ENCODE results near the gene TIMELESS.
"Not testable (repeated sequence)": the region's sequence is repeated elsewhere in the genome, so short reads cannot be mapped to it uniquely, and the experiment has no call there.

TIMELESS gene

DNA sequence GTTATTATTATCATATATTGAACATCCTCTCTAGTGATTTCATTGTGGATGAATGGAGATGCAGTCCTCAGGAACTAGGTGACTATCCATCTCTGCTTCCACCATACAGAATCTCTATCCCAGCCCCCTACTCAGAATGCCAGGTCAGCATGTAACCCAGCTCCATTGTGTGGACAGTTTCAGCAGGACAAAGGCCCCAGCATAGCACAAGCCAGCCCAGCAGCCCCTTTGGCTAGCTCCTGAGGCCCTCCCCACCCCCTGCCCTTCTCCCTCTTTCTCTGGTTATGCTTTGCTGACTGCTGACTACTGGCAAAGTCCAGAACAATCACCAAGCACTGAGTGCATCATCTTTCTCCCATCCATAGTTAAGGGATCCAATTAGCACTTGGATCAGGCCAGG, 13.3 kb upstream of the TIMELESS start:
- no peak for DNase-seq (ENCODE audit: low read depth in 2 of 2)

DNA sequence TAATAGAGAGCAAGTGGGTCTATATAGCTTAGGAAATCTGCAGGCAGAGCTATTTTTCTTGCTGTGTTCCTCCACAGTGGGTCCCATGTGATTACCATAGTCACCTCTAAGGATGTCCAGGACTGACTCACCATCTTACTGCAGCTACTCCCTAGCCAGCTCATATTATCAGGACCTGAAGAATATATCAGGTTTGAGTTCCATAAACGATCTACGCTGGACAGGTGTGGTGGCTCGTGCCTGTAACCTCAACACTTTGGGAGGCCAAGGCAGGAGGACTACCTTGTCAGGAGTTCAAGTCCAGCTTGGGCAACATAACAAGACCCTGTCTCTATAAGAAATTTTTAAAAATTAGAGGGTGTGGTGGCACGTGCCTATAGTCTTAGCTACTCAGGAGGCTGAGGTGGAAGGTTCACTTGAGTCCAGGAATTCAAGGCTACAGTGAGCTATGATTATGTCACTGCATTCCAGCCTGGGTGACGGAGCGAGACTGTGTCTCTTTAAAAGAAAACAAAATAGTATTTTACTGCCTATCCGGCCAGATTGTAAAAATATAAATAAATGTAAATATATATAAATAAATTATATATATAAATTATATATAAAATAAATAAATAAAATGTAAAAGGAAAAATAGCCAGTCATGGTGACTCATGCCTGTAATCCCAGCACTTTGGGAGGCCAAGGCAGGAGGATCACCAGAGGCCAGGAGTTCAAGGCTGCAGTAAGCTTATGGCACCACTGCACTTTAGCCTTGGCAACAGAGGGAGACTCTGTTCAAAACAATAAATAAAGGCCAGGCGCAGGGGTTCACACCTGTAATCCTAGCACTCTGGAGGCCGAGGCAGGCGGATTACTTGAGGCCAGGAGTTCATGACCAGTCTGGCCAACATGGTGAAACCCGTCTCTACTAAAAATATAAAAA, 12.3 kb upstream of the TIMELESS start:
- no peak for DNase-seq (ENCODE audit: low read depth in 2 of 2)

DNA sequence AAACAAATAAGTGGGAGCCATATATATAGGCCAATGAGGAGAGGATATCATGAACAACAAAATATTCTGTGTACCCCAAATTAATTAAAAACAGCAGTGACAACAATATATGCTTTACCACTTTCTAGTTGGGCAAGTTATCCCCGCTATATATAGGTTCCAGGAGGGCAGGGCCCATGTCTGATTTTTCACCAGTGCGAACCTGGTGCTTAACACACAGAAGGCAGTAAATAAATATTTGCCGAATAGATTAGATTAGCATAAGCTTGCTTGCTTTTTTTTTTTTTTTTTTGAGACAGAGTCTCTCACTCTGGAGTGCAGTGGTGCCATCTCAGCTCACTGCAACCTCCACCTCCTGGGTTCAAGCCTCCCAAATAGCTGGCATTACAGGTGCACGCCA, 8.6 kb upstream of the TIMELESS start:
- no peak for DNase-seq (ENCODE audit: low read depth in 2 of 2)

- no peak for DNase-seq (ENCODE audit: low read depth in 2 of 2)
Observed at GRCh38 chr12:56454557-56454956, 5.3 kb upstream of the TIMELESS start, which contains the start of gene MIP. TSS of gene MIP (minus strand) at chr12:56454657. CDS start at chr12:56454613, 44 bp downstream.

DNA sequence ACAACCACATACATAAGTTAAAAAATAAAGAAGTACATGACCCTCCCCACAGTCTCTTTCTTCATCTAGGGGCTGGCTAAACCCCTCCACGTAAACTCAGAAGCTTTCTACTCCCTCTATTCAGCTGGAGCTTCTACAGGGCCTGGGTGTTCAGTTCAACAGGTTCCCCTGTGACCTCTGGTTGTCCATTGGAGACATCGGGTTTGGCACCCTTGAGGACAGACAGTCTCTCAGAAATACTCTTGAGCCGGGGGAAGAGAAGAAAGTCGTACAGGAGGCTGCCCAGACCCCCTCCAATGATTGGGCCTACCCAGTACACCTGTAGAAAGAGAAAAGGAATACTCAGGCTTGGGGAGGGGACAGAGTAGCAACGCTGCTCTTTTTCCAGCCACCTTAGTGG, 1.9 kb upstream of the TIMELESS start:
- DNase-seq (ENCODE audit: low read depth in 2 of 2), result no peak

DNA sequence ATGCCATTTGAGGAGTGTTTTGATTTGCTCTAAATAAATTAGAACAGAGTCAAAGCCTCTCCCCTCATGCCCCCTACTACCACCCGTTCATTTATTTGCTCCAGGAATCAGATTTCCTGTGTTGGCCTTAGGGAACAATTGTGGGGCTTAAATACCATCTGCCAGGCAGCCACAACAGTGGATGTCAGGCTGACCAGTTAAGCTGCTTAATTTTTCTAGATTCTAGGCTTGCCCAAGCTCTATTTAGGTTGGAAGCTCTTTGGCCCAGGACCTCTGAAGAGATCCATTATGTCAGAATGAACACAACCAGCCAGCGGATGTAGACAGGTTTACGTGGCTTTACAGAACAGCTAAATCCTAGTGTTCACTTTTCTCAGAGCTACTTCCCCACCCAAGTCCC, 1.0 kb upstream of the TIMELESS start:
- no peak for DNase-seq (ENCODE audit: low read depth in 2 of 2)

DNA sequence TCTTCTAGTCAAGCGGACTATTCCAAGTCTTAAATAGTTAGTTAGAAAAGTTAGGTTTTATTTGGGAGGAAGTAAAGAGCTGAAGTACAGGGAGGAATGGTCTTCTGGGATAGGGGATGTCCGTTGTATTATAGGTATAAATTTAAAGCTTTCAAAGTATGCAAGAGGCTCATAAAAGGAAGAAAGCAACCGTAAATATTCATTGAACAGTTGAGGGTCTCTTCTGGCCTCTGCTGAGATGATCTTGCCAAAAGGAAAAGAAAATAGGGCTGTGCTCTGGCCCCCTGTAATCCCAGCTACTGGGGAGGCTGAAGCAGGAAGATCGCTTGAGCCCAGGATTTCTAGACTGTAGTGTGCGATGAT, 377 bp upstream of the TIMELESS start:
- no peak for DNase-seq (ENCODE audit: low read depth in 2 of 2)

- DNase-seq (ENCODE audit: low read depth in 2 of 2), result not testable (repeated sequence)
Observed at GRCh38 chr12:56443208-56443607, 6.0 kb downstream of the TIMELESS start.

DNA sequence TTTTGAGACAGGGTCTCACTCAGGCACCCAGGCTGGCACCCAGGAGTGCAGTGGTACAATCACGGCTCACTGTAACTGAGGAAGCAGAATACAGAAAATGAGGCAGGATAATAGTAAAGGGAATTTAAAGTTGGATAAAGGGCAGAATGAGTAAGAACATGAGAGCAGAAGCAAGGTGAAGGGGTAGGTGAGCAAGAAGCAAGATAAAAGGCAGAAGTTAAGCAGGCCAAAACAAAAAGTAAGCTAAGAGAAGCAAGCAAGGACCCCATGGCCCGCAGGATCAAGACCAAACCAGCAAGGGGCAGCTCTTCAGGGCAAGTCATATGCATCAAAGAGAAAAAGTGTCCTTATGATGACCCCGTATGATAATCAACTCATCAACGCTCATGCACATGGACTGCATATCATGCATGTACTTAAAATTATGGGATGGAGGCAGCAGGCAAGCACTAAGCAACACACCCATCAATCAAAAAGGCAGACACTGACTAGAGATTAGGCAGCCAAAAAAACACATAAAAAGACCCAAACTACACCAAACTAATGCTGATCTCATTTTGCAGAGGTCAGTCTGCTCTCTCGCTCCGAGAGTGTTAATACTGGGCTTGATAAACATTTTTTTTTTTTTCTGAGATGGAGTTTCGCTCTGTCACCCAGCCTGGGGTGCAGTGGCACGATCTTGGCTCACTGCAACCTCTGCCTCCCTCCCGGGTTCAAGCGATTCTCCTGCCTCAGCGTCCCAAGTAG, 11.6 kb downstream of the TIMELESS start:
- no peak for DNase-seq (ENCODE audit: low read depth in 2 of 2)

DNA sequence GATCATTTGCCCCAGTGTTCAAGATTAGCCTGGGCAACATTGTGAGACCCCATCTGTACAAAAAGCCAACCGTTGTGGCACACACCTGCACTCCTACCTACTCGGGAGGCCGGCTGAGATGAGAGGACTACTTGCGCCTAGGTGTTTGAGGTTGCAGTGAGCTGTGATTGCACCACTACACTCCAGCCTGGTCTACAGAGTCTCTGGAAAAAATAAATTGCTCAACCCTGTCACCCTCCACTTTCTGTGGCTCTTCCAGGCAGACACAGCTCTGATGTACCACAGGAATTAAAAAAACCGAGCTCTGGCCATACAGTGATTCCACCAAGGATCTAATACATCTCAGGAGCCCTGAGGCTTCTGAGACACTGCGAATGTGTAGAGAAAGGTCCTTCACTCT, 14.4 kb downstream of the TIMELESS start:
- DNase-seq (ENCODE audit: low read depth in 2 of 2), result no peak

DNA sequence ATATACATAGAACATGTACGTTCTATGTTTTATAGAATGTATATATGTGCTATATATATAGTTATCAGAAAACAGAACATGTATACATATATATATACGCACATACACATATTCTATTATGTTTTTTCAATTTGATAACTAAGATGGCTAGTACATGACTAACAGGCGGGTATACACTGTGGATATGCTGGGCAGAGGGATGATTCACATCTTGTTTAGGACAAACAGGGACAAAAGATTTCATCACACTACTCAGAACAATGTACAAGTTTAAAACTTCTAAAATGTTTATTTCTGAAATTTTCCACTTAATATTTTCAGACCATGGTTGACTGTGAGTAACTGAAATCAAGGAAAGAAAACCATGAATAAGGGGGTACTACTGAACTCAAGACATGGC, 17.4 kb downstream of the TIMELESS start:
- DNase-seq (ENCODE audit: low read depth in 2 of 2), result no peak

GRCh38 chr12:56431288-56431687, 17.9 kb downstream of the TIMELESS start:
- DNase-seq (ENCODE audit: low read depth in 2 of 2), result no peak

DNA sequence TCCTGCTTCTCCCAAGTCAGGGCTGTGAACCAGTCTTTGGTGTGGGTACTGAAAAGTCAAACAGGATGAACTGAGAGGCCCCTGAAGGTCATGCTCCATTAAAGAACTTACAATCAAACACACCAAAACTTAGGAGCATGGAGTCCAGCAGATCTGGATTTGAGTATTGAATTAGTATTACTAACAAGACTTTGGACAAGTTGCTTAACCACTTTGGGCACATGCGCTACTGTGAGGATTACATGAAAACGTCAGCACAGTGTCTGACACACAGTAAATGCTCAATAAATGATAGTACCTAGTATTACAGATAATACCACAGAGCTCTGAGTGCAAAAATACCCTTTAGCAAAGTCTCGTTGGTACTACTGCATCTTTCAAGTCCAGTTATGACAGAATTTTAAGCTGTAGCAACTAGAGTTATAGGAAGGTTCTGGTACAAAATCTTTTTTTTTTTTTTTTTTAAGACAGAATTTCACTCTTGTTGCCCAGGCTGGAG, 23.2 kb downstream of the TIMELESS start:
- no peak for DNase-seq (ENCODE audit: low read depth in 2 of 2)

DNA sequence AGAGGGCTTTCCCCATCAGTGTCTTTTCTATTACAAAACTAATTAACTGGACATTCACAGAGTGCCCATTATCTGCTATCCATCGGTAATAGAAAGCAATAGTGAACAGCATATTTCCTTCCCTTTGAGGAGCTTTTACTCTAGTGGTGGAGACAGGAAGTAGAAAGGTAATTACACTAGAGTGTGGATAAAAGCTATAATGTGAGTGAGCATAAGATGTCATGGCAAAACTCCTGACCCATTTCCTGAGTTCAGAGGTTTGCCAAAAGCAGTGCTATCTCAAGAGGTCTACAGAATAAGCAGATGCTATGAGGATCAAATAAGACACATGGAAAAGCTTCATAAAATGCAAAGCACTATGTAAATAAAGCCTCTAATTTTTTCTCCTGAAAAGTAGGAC, 24.0 kb downstream of the TIMELESS start:
- DNase-seq (ENCODE audit: low read depth in 2 of 2), result no peak

DNA sequence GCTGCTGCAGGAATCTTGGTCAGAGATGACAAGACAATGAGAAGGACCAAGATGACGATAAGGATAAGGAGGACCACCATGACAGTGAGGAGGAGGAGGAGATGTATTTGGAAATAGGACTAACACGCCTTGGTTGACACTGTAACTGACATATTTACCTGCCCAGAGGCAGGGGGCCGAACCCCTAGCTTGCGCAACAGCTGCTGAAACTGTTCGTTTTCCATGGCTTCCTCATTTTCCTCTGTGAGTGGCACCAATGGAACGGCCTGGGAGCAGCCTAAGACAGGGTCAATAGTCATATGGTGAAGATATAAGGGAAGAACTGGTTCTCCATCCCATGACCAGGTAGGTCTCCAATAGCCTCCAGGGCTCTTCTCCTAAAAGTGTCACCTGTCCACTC, 28.8 kb downstream of the TIMELESS start:
- no peak for DNase-seq (ENCODE audit: low read depth in 2 of 2)

DNA sequence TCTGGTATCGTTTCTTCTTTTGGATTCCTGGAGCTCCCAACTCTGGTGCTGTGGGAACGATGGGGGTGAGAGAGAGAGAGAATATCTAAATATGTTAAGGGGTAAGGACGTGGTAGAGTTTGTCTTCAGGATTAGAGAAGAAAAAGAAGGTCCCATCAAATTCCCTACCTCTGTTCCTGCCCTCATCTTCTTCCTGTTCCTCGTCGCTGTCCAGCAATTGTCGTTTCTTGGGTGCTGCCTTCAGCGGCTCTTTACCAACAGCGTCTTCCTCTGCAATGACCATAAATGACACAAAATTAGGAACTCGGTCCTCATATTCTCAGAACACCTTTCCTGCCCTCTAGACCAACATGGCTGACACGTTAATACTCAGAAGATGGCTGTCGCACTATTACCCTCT, 31.5 kb downstream of the TIMELESS start:
- DNase-seq (ENCODE audit: low read depth in 2 of 2), result no peak

- DNase-seq (ENCODE audit: low read depth in 2 of 2), result no peak
Observed at GRCh38 chr12:56414401-56414800, 34.8 kb downstream of the TIMELESS start.

- no peak for DNase-seq (ENCODE audit: low read depth in 2 of 2)
Observed at GRCh38 chr12:56413392-56413791, 35.8 kb downstream of the TIMELESS start.

GRCh38 chr12:56411781-56412639, 37.2 kb downstream of the TIMELESS start:
- no peak for DNase-seq (ENCODE audit: low read depth in 2 of 2)

DNA sequence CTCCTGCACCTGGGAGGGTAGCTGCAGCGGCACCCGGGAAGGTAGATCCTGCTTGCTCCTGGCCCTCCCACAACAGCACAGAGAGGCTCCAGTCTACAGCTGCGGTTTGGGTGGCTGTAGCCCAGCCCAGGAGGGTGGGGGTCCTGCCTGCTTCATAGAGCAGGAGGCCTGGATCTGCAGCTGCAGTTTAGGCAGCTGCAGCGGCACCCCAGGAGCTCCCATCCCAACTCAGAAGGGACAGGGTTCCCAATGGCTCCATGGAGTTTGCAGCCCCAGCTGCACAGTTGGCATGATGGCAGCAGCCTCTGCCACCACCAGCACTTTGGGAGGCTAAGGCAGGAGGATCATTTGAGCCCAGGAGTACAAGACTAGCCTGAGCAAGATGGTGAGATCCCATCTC, 38.5 kb downstream of the TIMELESS start:
- DNase-seq (ENCODE audit: low read depth in 2 of 2), result no peak

DNA sequence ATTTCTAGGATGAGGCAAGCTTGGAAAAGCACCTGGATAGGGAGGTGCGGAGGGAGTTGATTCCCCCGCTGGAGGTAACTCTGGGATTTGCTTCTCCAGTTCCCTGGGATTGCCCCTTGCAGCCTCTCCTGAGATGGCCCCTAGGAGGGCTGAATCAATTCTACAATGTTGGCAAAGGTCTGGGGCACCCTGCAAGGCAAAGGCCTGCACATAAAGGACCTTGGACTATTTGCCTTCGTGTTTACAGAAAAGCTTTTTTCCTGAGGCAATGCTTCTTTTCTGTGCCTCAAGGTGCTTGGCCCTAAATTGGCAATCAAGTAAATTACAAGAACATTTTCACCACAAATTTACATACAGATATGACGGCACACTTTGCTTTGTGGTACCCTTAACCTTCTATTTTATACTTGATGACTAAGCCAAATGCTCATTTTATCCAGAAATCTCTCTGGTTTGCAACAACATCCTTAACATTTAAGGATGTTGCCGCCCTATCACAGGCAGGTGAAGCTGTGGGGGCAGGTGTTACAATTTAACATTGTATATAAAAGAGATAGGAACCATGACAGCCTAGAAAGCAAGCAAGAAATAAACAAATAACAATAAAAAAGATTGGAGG, 40.3 kb downstream of the TIMELESS start:
- no peak for DNase-seq (ENCODE audit: low read depth in 2 of 2)
